SK-N-SH treated with all-trans-retinoic acid at 6 μM for 48 hours (cell line): ENCODE measurements around the gene PEX11G.

Experiments
- ATAC-seq: fragments of 200-7000 bp; cut with Tn5 transposase; 3 replicates; pipeline ENCODE4 v1.9.1; 2020; ENCODE audit warnings: mild to moderate bottlenecking, moderate library complexity
- ARNTL ChIP-seq: fragments of 450-650 bp; formaldehyde crosslinking; IDR thresholded peaks from 2 replicates; pipeline ENCODE4 v1.5.0; 2020; ENCODE audit warnings: low read depth, mild to moderate bottlenecking, moderate library complexity, borderline replicate concordance
- CREB5 ChIP-seq: fragments of 250-450 bp; sonication (Bioruptor Pico); IDR thresholded peaks from 2 replicates; pipeline ENCODE4 v1.5.1; 2020; ENCODE audit warnings: low read depth, mild to moderate bottlenecking, moderate library complexity
- CSDC2 ChIP-seq: fragments of 250-450 bp; sonication (Bioruptor Pico); IDR thresholded peaks from 2 replicates; pipeline ENCODE4 v1.5.0; 2020; ENCODE audit warnings: mild to moderate bottlenecking, moderate library complexity
- ESRRG ChIP-seq: fragments of 250-450 bp; sonication (Bioruptor Pico); IDR thresholded peaks from 2 replicates; pipeline ENCODE4 v1.6.1; 2021; ENCODE audit warnings: mild to moderate bottlenecking
- GLIS3 ChIP-seq: fragments of 250-450 bp; sonication (Bioruptor Pico); IDR thresholded peaks from 2 replicates; pipeline ENCODE4 v1.5.0; 2020; ENCODE audit warnings: mild to moderate bottlenecking, moderate library complexity
- ISL1 ChIP-seq: fragments of 250-450 bp; sonication (Bioruptor Pico); IDR thresholded peaks from 2 replicates; pipeline ENCODE4 v2.1.2; 2022; ENCODE audit warnings: mild to moderate bottlenecking, moderate library complexity
- OSR1 ChIP-seq: fragments of 250-450 bp; sonication (Bioruptor Pico); IDR thresholded peaks from 2 replicates; pipeline ENCODE4 v1.8.0; 2022; ENCODE audit warnings: moderate library complexity, mild to moderate bottlenecking, inconsistent platforms
- PATZ1 ChIP-seq: fragments of 250-450 bp; sonication (Bioruptor Pico); IDR thresholded peaks from 2 replicates; pipeline ENCODE4 v1.8.0; 2020; ENCODE audit warnings: mild to moderate bottlenecking, moderate library complexity, borderline replicate concordance
- POU6F1 ChIP-seq: fragments of 250-450 bp; sonication (Bioruptor Pico); IDR thresholded peaks from 2 replicates; pipeline ENCODE4 v1.8.0; 2021; ENCODE audit warnings: low read depth, mild to moderate bottlenecking, moderate library complexity, borderline replicate concordance
- PPARA ChIP-seq: fragments of 250-450 bp; sonication (Bioruptor Pico); IDR thresholded peaks from 2 replicates; pipeline ENCODE4 v1.5.0; 2020; ENCODE audit warnings: mild to moderate bottlenecking, borderline replicate concordance
- RARB ChIP-seq: fragments of 250-450 bp; sonication (Bioruptor Pico); IDR thresholded peaks from 2 replicates; pipeline ENCODE4 v1.8.0; 2021; ENCODE audit warnings: mild to moderate bottlenecking, moderate library complexity
- TCF4 ChIP-seq: fragments of 250-450 bp; sonication (Bioruptor Pico); IDR thresholded peaks from 2 replicates; pipeline ENCODE4 v1.8.0; 2021; ENCODE audit warnings: mild to moderate bottlenecking, moderate library complexity, borderline replicate concordance
- TOX ChIP-seq: fragments of 250-450 bp; sonication (Bioruptor Pico); IDR thresholded peaks from 2 replicates; pipeline ENCODE4 v1.8.0; 2021; ENCODE audit warnings: mild to moderate bottlenecking, moderate library complexity, borderline replicate concordance
- TSHZ2 ChIP-seq: fragments of 250-450 bp; sonication (Bioruptor Pico); IDR thresholded peaks from 2 replicates; pipeline ENCODE4 v1.5.0; 2020; ENCODE audit warnings: mild to moderate bottlenecking, moderate library complexity
- ZC3H10 ChIP-seq: fragments of 250-450 bp; sonication (Bioruptor Pico); IDR thresholded peaks from 2 replicates; pipeline ENCODE4 v1.5.1; 2021; ENCODE audit warnings: mild to moderate bottlenecking, moderate library complexity
- ZFP3 ChIP-seq: fragments of 250-450 bp; sonication (Bioruptor Pico); IDR thresholded peaks from 2 replicates; pipeline ENCODE4 v1.5.0; 2020; ENCODE audit warnings: mild to moderate bottlenecking, moderate library complexity
- ZFP30 ChIP-seq: fragments of 450-650 bp; formaldehyde crosslinking; IDR thresholded peaks from 2 replicates; pipeline ENCODE4 v1.5.0; 2022; ENCODE audit warnings: mild to moderate bottlenecking, moderate library complexity
- ZNF70 ChIP-seq: fragments of 450-650 bp; formaldehyde crosslinking; IDR thresholded peaks from 2 replicates; pipeline ENCODE4 v1.5.0; 2020; ENCODE audit warnings: mild to moderate bottlenecking, moderate library complexity
- ZNF8 ChIP-seq: fragments of 450-650 bp; formaldehyde crosslinking; IDR thresholded peaks from 2 replicates; pipeline ENCODE4 v1.5.0; 2020; ENCODE audit warnings: mild to moderate bottlenecking, moderate library complexity

PEX11G gene

GRCh38 chr19:7505288-7505681 is 16.4 kb upstream of the PEX11G start:
- no peak for ATAC-seq
- TF ChIP-seq TSHZ2 (no peak), ZNF8 (no peak), RARB (no peak), CSDC2 (CRISPR knock-in tag) (no peak), OSR1 (CRISPR knock-in tag) (no peak), TCF4 (CRISPR knock-in tag) (no peak), CREB5 (CRISPR knock-in tag) (no peak), ZC3H10 (CRISPR knock-in tag) (no peak), ZNF70 (no peak), GLIS3 (CRISPR knock-in tag) (no peak), TOX (no peak), ARNTL (no peak), ZFP30 (no peak), PATZ1 (CRISPR knock-in tag) (no peak), ZFP3 (CRISPR knock-in tag) (no peak), PPARA (CRISPR knock-in tag) (no peak), ESRRG (CRISPR knock-in tag) (no peak)

GRCh38 chr19:7504684-7505083 is 15.8 kb upstream of the PEX11G start:
- TF ChIP-seq GLIS3 (CRISPR knock-in tag) (no peak), RARB (no peak), TCF4 (CRISPR knock-in tag) (no peak), POU6F1 (CRISPR knock-in tag) (no peak), PATZ1 (CRISPR knock-in tag) (no peak), ZFP3 (CRISPR knock-in tag) (no peak), ISL1 (CRISPR knock-in tag) (no peak), ZNF70 (no peak), OSR1 (CRISPR knock-in tag) (no peak), ZC3H10 (CRISPR knock-in tag) (no peak), ZNF8 (no peak)
- no peak for ATAC-seq

GRCh38 chr19:7502552-7502951 is 13.7 kb upstream of the PEX11G start:
- no peak for ATAC-seq
- no peak for TF ChIP-seq PPARA (CRISPR knock-in tag)
- no peak for TF ChIP-seq PATZ1 (CRISPR knock-in tag)
- TF ChIP-seq ZFP3 (CRISPR knock-in tag): no peak
- no peak for TF ChIP-seq TSHZ2
- TF ChIP-seq TOX: no peak
- no peak for TF ChIP-seq ZNF70
- no peak for TF ChIP-seq RARB
- TF ChIP-seq GLIS3 (CRISPR knock-in tag): no peak
- no peak for TF ChIP-seq TCF4 (CRISPR knock-in tag)
- no peak for TF ChIP-seq ESRRG (CRISPR knock-in tag)
- TF ChIP-seq OSR1 (CRISPR knock-in tag): no peak
- no peak for TF ChIP-seq ARNTL
- no peak for TF ChIP-seq ISL1 (CRISPR knock-in tag)
- TF ChIP-seq, all 23 proteins: peak for 0
